T47D (cell line): ENCODE data around the gene HARBI1.

ENCODE experiments used
- DNase-seq, 2 experiments: peaks; one replicate each; pipeline versions ENCODE4 v3.0.0 to v3.0.0-alpha.2; 2011 to 2012; ENCODE audit warnings: low read depth in 1 of 2, low spot score in 1 of 2
- JUND ChIP-seq: IDR thresholded peaks from 2 replicates; pipeline ENCODE4 v1.6.1; 2012; ENCODE audit warnings: low read depth
- in situ Hi-C: cut with HindIII; loops from 2 replicates; pipeline ENCODE4 v1.10.0; 2016; ENCODE audit warnings: low sequenced_read_pairs, low pct_unique_long_range_greater_than_20kb

The HARBI1 gene

GRCh38 chr11:46617134-46617971 lies at the start of gene HARBI1, which contains the start of gene ATG13:
Gene HARBI1 (minus strand): TSS chr11:46617227. CDS start chr11:46616237, 990 bp downstream.
Gene ATG13 (plus strand): TSS chr11:46617553. CDS start chr11:46644292, 26,739 bp downstream.
- in situ Hi-C loops = no loop called here
- peak; percentile 92 to 94 for DNase-seq
- no peak for TF ChIP-seq JUND

- in situ Hi-C loops = no loop called here
- no peak for DNase-seq
- no peak for TF ChIP-seq JUND
Measured at GRCh38 chr11:46666516-46666915, 49.5 kb upstream of the HARBI1 start.

GRCh38 chr11:46665356-46665755 lies 48.3 kb upstream of the HARBI1 start:
- in situ Hi-C loops = no loop called here
- TF ChIP-seq JUND = no peak
- no peak for DNase-seq

- in situ Hi-C loops = no loop called here
- TF ChIP-seq JUND = no peak
- no peak for DNase-seq
Measured at GRCh38 chr11:46664612-46665011, 47.6 kb upstream of the HARBI1 start.

- no peak for TF ChIP-seq JUND
- in situ Hi-C loops = no loop called here
- DNase-seq = no peak
Measured at GRCh38 chr11:46663277-46663940, 46.4 kb upstream of the HARBI1 start.

GRCh38 chr11:46662366-46662765 lies 45.3 kb upstream of the HARBI1 start:
- in situ Hi-C loops = no loop called here
- no peak for TF ChIP-seq JUND
- DNase-seq = no peak

GRCh38 chr11:46661836-46662235 lies 44.8 kb upstream of the HARBI1 start:
- no peak for TF ChIP-seq JUND
- DNase-seq = no peak
- in situ Hi-C loops = no loop called here

- in situ Hi-C loops = no loop called here
- no peak for TF ChIP-seq JUND
- no peak for DNase-seq
Measured at GRCh38 chr11:46659908-46660307, 42.9 kb upstream of the HARBI1 start.

- DNase-seq = no peak
- TF ChIP-seq JUND = no peak
- in situ Hi-C loops = no loop called here
Measured at GRCh38 chr11:46658259-46658658, 41.2 kb upstream of the HARBI1 start.

- no peak for DNase-seq
- in situ Hi-C loops = no loop called here
- TF ChIP-seq JUND = no peak
Measured at GRCh38 chr11:46657186-46657585, 40.2 kb upstream of the HARBI1 start.

GRCh38 chr11:46655631-46656030 lies 38.6 kb upstream of the HARBI1 start:
- in situ Hi-C loops = no loop called here

GRCh38 chr11:46649180-46649738 lies 32.2 kb upstream of the HARBI1 start:
- in situ Hi-C loops = no loop called here
- TF ChIP-seq JUND = no peak
- DNase-seq = no peak

More at GRCh38 chr11:46655631-46656030, 38.6 kb upstream of the HARBI1 start:
- no peak for DNase-seq
- TF ChIP-seq JUND = no peak

GRCh38 chr11:46643986-46644385 lies 27.0 kb upstream of the HARBI1 start:
- no peak for TF ChIP-seq JUND
- DNase-seq = no peak
- in situ Hi-C loops = no loop called here
